GM06990 (cell line): ENCODE data around the gene AFAP1L2.

Experiments
- DNase-seq: peaks from one replicate; pipeline ENCODE4 v3.0.0-alpha.2; 2011; ENCODE audit not compliant: insufficient read length; ENCODE audit errors: extremely low read depth
- H3K27me3 ChIP-seq: replicated peaks from 2 replicates; pipeline ENCODE4 v1.6.0; 2011; ENCODE audit warnings: low read length; ENCODE audit not compliant: control insufficient read depth, insufficient read depth
- H3K36me3 ChIP-seq: 2 replicates; pipeline ENCODE4 v1.5.1; 2011; ENCODE audit warnings: low read length; ENCODE audit not compliant: control insufficient read depth, insufficient read depth
- H3K4me3 ChIP-seq: replicated peaks from 2 replicates; pipeline ENCODE4 v1.5.1; 2011; ENCODE audit warnings: low read depth, mild to moderate bottlenecking, control low read depth, low read length
- TF ChIP-seq, protein P1 (sequence below): IDR thresholded peaks from 2 replicates; pipeline ENCODE4 v1.5.1; 2011; ENCODE audit warnings: low read length, control low read depth, mild to moderate bottlenecking, inconsistent platforms; ENCODE audit not compliant: insufficient read depth, poor library complexity, severe bottlenecking

AFAP1L2 gene

DNA sequence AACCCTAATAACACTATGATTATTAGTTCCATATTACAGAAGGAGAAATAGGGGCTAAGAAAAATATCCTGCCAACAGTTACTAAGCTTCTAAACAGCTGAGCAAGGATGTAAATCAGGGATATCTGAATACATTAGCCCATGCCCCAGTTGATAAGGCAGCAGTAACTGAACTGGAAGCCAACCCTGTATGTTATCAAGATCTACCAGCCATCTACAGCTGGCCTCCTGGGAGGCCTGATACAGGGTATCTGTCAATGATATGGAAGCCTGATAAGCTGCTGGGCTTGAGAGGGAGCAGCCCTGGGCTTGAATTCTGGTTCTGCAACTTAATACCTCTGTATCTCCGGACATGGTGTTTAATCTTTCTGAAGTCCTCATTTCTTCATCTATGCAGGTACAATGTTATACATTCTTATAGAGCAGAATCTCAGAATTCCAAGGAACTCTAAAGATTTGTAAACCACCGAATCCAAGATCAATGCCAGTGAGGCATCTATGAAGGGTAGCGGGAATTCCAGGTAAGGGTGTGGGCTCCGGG lies 37.9 kb upstream of the AFAP1L2 start:
- TF ChIP-seq, protein P1, sequence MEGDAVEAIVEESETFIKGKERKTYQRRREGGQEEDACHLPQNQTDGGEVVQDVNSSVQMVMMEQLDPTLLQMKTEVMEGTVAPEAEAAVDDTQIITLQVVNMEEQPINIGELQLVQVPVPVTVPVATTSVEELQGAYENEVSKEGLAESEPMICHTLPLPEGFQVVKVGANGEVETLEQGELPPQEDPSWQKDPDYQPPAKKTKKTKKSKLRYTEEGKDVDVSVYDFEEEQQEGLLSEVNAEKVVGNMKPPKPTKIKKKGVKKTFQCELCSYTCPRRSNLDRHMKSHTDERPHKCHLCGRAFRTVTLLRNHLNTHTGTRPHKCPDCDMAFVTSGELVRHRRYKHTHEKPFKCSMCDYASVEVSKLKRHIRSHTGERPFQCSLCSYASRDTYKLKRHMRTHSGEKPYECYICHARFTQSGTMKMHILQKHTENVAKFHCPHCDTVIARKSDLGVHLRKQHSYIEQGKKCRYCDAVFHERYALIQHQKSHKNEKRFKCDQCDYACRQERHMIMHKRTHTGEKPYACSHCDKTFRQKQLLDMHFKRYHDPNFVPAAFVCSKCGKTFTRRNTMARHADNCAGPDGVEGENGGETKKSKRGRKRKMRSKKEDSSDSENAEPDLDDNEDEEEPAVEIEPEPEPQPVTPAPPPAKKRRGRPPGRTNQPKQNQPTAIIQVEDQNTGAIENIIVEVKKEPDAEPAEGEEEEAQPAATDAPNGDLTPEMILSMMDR: no peak
- Histone ChIP-seq H3K4me3 (no peak overlapping the region), H3K27me3 (no peaks in the 10 kb centered on the region), H3K36me3 (peaks cover 3% of the 10 kb centered on the region)
- DNase-seq: no peak

DNA sequence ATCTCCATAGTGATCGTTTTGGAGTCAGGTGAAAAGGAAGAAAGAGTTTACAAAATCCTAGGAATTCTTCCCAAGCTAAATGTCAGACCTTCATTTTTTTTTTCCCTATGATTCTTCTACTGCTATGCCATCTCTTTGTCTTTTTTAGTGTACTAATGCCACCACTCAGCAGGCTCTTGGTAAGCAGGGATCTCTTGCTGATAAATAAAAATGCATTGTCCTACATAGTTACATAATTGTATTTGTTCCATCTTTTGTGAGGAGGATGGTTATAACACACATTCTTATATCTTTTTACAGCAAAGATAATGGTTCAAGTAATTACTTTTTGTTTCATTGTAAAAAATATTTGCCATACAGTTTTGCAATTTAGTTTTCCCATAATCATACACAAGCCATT lies 36.8 kb upstream of the AFAP1L2 start:
- Histone ChIP-seq H3K36me3 (peaks cover 3% of the 10 kb centered on the region), H3K4me3 (no peak overlapping the region)
- TF ChIP-seq, protein P1: no peak

DNA sequence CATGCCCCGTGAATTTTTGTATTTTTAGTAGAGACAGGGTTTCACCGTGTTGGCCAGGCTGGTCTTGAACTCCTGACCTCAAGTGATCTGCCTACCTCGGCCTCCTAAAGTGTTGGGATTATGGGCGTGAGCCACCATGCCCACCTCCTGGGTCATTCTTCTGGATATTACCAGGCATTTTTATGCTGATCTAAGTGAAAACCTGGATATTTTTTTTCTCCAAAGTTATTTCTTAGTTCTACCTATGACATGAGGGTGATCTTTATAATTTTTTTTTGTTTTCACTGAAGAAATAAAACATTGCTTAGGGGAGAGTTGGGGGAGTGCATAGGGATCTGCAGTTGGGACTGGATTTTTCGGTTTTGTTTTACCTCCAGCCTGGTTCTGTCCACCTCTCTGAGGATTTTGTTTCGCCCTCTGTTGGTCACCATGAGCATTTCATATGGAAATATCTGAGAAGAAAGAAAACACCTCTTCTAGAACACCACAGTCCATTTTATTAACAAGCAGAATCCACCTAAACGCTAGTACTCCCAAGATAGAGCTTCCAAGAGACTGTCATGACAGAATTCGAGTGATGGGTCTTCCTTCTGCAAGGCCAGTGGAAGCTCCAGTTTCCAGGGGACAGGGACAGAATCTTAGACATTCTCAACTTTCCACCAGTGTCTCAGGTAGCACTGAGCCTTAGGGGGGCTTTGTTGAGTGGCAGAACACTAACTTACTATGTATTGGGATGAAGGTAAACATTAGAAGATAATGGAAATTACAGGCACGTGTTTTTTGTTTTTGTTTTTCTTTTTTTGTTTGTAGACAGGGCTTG lies 33.4 kb upstream of the AFAP1L2 start:
- TF ChIP-seq, protein P1: peak; percentile 45
- H3K36me3 ChIP-seq: peaks cover 3% of the 10 kb centered on the region
- H3K4me3 ChIP-seq: no peak overlapping the region
- no peaks in the 10 kb centered on the region for H3K27me3 ChIP-seq
- no peak for DNase-seq

More for the DNA sequence above, 36.8 kb upstream of the AFAP1L2 start:
- DNase-seq: no peak
- H3K27me3 ChIP-seq: no peaks in the 10 kb centered on the region

DNA sequence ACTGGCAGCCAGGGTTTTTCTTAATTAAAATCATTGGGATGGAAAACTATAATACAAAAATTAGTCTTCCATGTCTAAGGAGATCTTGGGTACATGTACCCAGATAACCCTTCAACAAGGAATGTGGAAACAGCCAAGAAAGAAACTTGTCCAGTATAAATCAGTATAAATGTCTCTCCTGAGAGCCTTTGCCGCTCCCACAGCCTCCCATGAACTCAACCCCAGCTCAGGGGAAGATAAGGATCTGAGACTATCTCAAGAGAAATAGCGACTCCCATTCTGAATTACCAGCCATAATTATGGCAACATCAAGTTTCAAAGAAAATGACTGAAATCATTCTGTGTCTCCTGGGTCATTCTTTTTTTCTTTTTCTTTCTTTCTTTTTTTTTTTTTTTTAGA lies 32.6 kb upstream of the AFAP1L2 start:
- no peak overlapping the region for H3K4me3 ChIP-seq
- H3K36me3 ChIP-seq: peaks cover 3% of the 10 kb centered on the region
- TF ChIP-seq, protein P1: no peak
- no peaks in the 10 kb centered on the region for H3K27me3 ChIP-seq
- DNase-seq: no peak

DNA sequence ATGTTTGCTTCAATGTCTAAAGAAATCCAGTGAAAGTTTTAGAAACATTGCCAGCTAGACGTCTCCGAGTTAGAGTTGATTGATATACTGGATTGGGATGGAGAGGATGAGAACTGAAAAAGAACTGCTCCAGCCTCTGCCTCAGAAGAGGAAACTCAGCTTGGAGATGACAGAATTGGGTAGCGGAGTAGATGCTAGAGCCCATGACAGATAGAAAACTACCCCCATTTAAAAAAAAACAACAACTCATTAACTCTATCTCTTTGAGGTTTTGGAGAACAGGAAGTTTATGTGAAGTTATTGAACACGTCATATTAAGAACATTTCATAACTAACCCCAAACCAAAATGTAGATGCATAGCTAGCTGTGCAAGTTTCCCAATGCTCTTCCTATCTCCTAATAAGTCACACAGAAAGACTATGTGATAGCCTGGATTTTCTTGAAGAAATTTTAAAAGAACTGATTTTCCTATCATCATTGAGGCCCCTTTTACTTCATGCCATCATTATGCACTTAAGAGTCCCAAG lies 28.3 kb upstream of the AFAP1L2 start:
- TF ChIP-seq, protein P1: no peak
- no peak overlapping the region for H3K4me3 ChIP-seq
- H3K27me3 ChIP-seq: no peaks in the 10 kb centered on the region
- no peaks in the 10 kb centered on the region for H3K36me3 ChIP-seq
- DNase-seq: no peak
